GM21528 (cell line): ENCODE data around the gene KATNB1.

Source experiments
- ATAC-seq: cut with Tn5 transposase; IDR thresholded peaks from one replicate; pipeline ENCODE4 v1.9.1; 2021; ENCODE audit warnings: mild to moderate bottlenecking, moderate library complexity; ENCODE audit not compliant: unreplicated experiment, low FRiP score

KATNB1 gene, protein sequence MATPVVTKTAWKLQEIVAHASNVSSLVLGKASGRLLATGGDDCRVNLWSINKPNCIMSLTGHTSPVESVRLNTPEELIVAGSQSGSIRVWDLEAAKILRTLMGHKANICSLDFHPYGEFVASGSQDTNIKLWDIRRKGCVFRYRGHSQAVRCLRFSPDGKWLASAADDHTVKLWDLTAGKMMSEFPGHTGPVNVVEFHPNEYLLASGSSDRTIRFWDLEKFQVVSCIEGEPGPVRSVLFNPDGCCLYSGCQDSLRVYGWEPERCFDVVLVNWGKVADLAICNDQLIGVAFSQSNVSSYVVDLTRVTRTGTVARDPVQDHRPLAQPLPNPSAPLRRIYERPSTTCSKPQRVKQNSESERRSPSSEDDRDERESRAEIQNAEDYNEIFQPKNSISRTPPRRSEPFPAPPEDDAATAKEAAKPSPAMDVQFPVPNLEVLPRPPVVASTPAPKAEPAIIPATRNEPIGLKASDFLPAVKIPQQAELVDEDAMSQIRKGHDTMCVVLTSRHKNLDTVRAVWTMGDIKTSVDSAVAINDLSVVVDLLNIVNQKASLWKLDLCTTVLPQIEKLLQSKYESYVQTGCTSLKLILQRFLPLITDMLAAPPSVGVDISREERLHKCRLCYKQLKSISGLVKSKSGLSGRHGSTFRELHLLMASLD

DNA sequence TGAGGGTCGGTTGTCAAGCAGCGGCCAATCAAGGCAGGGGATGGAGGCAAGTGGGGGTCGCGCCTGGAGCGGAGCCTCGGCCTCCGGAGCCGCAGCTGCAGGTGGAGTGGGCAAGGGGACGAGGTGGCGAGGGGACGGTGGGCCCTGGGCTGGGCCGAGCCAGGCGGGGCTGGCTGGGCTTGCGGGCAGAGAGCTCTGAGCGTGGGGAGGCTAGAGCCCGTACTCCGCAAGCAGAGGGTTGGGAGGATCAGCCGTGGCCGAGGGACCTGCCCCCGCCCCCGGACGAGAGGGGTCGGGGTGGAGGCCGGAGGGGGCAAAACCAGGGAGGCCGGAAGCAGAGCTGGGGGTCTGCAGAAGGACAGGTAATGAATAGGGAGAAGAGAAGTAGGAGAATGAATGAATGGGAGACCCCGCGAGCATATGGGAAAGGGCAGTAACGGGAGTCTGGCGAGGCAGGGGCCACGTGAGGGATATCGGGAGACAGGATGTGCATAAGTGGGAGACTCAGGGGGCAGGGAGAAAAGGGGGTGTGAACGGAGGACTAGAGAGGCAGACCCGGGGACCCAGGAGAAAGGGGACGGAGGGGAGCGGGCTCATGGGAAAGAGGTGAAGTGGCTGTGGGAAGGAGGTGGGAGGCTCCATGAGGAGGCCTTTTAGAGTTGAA, at the start of gene KATNB1:
TSS of gene KATNB1 (plus strand) at position 16 of the 664 bp plus-strand sequence. CDS start 1,474 bp downstream, outside the sequence.
- ATAC-seq = no peak

DNA sequence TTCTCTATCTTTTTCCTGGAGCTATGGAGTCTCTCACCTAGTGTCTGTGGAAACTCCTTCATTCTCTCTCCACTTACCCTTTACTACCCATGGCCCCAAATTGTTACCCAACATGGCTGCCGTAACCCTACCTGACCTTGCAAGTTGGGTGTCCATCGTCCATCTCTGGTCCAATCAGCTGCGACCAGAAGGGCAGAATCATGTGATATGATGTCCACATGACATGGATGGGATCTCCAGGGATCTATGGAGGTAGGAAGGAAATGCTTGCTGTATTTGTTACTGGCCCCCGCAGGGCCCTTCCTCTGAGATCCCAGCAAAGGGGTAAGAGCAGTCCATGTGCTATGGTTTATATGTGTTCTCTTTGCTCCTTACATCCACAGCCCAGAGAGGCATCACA, 49.0 kb upstream of the KATNB1 start:
- no peak for ATAC-seq

DNA sequence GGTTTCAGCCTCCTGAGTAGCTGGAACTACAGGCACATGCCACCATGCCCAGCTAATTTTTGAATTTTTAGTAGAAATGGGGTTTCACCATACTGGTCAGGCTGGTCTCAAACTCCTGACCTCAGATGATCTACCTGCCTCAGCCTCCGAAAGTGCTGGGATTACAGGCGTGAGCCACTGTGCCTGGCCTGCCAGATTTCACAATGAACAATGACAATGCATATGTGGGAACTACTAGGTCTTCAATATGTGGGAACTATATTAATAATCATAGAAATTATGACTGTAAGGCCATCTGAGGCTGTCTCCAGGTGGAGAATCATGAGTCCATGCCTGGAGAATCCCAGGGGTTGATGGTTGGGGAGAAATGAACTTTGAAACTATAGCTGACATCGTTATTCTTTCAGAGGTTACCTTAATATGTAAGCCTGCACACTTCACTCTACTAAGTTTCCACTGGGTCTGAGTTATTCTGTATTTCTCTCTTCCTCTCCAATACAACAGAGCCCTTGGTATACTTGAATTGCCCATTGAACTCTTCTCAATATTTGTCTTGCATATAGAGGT, 48.1 kb upstream of the KATNB1 start:
- no peak for ATAC-seq

DNA sequence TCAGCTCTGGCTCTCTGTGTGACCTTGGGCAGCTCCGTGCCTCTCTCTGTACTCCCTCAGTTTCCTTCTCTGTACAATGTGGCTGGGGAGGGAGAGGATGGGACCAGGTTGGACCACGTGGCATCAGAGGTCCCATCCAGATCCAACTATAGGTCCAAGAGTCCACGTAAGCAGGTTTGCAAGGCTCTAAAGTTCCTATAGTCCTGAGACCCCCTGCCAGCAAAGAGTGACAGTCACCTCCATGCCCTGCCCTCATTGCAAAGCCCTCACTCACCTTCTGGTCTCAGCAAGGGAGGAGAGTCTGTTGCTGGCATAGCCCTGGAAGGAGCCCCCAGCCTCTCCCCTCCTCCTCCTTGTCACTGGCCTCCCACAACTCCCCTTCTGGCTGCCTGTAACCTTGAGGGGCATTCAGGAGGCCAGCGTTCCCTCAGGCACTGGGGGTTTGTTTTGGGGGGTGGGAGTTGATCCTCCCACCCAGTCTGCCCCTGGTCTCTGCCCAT, 47.0 kb upstream of the KATNB1 start:
- no peak for ATAC-seq

DNA sequence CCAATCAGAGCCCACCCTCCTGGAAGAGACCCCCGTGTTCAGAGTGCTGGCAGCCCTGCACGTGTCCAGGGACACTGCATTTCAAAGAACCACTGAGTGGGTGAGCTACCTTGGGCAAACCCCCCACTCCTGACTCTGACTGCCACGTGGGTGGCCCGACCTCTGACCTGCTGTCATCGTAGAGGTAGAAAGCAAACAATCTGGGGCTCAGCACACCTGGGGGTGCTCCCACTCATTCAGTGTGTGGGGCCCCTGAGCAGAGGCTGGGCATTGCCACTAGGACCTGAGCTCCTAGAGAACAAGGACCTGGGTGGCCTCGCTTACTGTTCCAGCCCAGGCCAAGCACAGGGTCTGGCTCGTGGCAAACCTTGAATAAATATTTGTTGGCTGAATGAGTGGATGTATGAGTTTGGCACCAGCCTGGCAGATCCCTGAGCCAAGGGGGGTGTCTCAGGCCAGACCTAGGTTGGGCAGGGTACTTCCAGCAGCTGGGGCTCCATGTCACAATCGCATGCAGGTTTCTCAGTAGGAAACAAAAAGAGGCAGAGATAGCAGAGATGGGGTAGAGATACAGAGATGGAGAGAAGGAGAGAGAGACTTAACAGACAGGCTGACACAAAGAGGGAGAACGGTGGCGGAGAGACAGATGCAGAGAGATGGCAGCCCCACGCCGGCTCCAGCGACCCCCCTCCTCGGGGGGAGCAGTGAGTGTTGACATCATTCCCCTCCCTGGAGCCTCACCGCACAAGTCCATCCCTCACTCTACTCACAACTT, 46.4 kb upstream of the KATNB1 start:
- no peak for ATAC-seq

DNA sequence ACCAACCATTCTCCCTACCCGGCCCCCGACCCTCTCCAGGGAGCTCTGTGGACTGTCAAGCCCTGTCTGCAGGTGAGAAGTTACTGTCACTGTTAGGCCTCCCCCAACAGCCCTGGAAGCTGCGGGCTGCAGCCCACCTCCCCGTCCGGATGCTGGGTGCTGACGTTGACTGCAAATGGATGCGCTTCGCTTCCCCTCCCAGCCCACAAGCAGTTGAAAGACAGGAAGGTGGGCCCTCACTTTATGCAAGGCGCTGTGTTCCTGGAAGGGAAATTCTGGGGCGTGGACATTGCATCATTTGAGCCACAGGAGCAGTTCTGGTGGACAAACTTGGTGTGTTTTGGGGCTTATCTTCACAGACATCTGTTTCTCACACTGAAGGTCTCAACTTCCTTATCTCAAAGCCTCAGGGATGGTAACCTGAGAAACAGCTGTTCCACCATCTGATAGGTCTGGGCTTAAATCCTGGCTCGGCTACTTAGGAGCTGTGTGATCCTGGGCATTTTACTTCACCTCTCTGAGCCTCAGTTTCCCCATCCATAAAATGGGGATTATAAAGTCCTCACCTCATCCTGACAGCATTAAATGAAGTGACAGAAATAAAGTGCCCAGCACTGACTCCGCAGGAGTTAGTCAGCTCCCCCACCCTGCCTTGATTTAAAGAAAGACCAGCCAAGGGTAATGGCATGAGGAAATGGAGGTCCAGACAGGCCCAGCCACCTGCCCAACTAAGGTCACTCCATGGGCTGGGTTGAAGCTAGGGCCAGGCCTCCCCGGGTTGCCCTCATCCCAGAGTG, 45.6 kb upstream of the KATNB1 start:
- no peak for ATAC-seq

DNA sequence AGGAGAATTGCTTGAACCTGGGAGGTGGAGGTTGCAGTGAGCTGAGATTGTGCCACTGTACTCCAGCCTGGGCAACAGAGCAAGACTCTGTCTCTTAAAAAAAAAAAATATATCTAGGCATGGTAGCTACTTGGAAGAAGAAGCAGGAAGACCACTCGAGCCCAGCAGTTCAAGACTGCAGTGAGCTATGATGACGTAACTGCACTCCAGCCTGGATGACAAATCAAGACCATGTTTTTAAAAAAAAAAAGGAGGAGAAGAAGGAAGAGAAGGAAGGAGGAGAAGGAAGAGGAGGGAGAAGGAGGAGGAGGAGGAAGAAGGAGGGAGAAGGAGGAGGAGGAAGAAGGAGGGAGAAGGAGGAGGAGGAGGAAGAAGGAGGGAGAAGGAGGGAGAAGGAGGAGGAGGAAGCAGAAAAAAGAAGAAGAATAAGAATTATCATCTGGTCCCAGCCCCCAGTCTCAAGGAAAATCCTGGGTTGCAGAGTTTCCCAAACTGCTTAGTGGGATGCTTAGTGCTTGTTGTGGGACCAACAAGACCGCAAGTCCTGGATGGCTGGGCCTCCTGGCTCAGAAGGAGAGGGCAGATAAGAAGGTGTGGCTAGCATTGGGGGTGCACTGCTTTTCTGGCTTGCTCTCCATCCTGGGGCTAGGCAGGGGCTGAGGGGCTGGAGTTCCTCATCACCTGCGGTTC, 44.6 kb upstream of the KATNB1 start:
- ATAC-seq = no peak

DNA sequence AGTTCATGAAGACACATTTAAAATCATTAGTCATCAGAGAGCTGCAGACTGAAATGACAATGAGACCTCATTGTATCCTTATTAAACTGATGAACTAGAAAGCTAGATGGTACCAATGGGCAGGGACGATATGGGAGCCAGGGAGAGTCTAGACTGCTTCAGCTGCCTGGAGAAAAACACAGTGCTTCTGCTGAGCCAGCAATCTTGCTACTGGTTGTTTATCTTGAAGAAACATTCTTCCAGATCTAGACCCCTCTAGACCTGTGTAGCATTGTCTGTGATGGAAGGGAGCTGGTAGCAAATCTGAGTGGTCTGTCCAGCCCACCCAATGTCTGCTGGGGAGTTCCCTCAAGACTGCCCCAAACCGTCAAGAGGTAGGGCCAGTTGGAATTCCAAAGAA, 42.9 kb upstream of the KATNB1 start:
- ATAC-seq = no peak

DNA sequence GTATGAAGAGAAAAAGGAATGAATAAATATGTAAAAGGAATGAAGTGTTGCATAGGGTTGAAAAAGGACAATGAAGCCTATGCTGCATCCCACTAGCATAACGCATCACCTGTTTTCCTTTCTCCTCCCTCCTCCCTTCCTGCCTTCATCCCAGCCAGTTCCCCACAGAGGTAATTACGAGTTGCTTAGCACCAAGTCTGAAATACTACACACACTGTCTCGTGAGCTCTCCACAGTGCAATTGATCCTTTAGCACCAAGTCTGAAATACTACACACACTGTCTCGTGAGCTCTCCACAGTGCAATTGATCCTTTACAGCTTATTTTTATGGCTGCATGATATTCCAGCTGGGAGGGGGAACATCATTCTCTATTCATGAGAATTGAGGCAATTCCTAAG, 42.0 kb upstream of the KATNB1 start:
- ATAC-seq = no peak

DNA sequence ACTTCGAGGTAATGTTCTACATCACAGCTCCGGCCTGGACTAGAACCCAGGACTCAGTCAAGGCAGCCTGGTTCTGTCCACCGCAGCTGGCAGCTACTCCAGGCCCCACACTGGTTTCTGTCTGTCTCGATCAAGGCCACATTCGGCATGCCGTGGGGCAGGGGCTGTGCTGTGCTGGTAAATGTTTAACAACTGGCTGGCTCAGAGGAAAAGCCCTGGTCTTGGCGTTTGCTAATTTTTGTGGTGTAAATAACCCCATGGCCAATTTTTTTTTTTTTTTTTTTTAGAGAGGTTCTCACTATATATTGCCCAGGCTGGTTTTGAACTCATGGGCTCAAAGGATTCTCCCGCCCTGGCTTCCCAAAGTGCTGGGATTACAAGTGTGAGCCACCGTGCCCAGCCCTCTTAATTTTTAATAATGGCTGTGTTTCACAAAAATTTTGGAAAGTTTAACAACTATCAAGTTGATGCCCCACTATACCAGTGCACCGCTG, 41.3 kb upstream of the KATNB1 start:
- no peak for ATAC-seq

DNA sequence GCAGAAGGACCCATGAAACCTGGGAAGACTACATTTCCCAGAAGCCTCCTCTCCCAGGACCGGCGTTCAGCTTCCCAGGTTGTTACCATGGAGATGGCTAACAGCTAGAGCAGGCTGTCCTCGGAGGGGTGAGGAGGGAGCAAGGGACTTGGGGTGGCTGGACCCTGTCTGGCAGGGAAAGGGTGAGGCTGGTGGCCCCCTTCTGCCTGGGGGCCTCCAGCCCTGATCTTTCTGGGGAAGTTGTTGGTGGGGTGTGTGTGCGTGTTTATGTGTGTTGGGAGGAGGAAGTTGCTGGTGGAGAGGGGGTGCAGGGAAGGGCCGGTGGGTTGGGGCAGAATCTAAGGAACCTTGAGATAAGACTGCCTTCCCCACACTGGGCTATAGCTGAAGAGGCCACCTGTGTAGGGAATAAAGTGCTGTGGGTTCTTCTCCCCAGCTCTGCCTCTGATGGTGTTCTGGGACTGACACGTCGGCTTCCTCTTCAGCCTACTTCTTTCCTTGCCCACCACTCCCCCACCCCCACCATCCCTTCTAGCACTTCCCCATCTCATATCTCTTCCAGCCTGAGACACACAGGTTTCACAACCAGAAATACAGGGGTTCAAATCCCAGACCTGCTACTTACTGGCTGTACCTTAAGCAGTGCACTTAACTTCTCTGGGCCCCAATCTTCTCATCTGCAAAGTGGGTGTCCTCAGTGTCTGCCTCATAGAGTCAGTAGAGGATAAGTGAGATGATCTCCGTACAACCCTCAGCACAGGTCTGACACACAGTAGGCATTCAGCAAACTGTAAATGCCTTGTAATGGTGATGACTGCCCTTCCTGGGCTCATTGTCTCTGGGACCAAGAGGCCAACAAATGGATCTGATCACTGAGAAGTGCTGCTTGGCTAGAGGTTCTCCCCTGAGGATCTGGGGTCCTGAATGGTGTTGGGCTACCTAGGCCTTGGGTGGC, 40.6 kb upstream of the KATNB1 start, which contains the start of gene DRC7:
TSS of gene DRC7 (plus strand) at position 82 of the 955 bp plus-strand sequence. CDS start 3,144 bp downstream, outside the sequence.
- no peak for ATAC-seq

DNA sequence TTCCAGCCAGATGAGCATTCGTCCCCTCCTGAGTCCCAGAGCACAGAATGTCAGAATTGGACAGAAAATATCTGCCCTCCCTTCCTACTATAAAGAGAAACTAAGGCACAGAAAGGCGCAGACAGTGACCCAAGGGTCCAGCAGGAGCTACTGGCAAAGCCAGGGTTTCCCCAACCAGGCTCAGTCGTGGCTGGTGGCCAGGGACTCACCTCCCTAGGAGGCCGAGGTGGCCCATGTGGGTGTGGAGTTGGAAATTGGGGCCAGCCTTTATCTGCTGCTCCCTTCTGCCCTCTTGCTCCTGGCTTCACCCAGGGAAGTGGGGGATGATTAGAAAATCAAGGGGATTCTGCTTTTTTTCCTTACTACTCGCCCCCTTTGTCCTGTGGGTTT, 39.9 kb upstream of the KATNB1 start:
- ATAC-seq = no peak

DNA sequence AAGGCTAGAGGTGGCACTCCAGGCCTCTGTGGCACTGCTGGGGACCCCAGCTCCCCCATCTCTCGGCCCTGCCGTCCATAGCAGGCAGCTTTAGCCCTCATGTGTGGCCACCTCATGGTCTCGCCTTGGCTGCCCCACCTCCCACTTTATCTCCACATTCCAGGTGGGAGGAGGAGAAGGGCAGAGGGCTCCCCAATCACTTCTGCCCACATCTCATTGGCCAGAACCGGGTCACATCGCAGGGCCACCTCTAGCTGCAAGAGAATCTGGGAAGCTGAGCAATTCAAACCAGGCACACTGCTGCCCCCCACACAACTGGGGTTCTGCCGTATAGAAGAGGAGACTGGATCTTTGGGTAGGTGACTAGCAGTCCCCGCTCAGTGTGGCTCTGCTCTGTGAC, 39.3 kb upstream of the KATNB1 start:
- no peak for ATAC-seq

DNA sequence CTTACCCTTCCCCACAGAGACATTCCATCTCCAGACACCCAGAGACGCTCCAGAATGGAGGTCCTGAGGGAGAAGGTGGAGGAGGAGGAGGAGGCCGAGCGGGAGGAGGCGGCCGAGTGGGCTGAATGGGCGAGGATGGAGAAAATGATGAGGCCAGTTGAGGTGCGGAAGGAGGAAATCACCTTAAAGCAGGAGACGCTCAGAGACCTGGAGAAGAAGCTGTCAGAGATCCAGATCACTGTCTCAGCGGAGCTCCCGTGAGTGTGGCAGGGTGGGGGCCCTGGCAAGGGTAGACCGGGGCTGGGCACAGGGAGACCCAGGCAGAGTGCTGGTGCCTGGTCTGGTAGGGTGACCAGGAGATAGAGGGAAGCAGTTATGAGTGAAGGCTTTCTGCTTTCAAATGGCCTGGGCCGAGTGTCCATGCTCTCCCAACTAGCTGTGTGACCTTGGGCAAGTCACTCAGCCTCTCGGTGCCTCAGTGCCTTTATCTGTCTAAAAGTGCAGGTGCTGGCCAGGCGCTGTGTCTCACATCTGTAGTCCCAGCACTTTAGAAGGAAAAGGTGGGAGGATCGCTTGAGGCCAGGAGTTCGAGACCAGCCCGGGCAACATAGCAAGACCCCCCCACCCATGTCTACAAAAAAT, 37.6 kb upstream of the KATNB1 start:
- ATAC-seq = no peak

DNA sequence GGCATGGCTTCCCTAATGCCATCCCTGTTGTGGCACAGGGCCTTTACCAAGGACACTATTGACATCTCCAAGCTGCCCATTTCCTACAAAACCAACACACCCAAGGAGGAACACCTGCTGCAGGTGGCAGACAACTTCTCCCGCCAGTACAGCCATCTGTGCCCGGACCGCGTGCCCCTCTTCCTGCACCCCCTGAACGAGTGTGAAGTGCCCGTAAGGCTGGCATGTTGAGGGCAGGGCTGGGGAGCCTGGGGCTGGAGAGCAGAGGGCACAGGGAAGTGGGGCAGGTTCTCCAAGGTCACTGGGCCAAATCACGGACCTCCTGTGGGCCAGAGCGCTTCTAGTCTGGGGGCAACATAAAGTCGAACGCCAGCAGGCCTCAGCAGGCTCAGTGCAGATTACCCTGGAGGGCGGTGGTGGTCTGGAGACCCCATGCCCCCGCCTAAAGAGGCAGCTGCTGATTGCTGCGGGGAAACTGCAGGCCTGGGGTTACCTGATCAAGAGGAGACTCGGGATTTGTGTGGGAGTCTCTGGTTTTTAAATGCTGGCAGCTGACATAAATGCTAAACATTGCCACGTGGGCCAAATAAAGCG, 36.7 kb upstream of the KATNB1 start:
- ATAC-seq = no peak

DNA sequence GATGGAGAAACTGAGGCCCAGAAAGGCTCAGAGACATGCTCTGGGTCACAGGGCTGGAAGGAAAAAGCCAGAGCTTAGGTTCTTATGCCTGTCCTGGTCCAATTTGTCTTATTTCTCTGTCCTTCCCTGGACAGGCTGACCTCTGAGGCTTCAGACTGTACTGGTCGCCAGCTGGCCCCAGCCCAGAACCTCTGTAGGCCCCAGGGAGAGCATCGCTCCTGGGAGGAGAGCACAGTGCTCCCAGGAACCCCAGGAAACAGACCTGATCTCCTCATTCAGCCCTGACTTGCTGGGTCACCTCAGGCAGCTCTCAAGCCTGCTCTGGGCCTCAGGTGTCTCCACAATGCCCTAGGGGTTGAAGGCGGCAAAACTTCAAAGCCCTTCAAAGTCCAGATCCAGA, 36.1 kb upstream of the KATNB1 start:
- ATAC-seq = no peak

DNA sequence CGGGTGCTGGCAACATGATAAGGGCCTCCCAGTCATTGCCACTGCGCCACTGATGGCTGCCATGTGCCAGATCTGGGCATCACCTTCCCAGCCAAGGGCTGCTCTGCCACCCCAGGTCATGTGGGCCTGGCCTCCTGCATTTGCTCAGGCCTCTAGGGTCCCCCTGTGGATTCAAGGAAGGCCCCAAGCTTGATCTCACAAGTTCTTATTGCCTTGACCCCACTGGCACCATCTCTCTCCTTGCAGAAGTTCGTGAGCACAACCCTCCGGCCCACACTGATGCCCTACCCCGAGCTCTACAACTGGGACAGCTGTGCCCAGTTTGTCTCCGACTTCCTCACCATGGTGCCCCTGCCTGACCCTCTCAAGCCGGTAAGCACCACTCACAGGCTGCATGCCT, 35.7 kb upstream of the KATNB1 start:
- ATAC-seq = no peak
